H9 (cell line): ENCODE data around the gene TBC1D2. TPM values are rescaled to one million over a fixed set of nuclear protein-coding genes. Genes with fewer than 3 reads are reported as not detected.

Experiments
- DNase-seq: peaks from one replicate; pipeline ENCODE4 v3.0.0-alpha.2; 2017
- H2AFZ ChIP-seq: one replicate; pipeline ENCODE4 v1.6.1; 2013; ENCODE audit warnings: mild to moderate bottlenecking, low read length, control low read depth, moderate library complexity
- H2AK5ac ChIP-seq: 2 replicates; pipeline ENCODE4 v1.6.1; 2013; ENCODE audit warnings: low read length, control low read depth, mixed read lengths; ENCODE audit not compliant: insufficient read length
- H2BK120ac ChIP-seq: one replicate; pipeline ENCODE4 v1.6.1; 2013; ENCODE audit warnings: low read depth, mild to moderate bottlenecking, low read length, control low read depth, inconsistent platforms; ENCODE audit not compliant: poor library complexity, severe bottlenecking
- H2BK12ac ChIP-seq: 2 replicates; pipeline ENCODE4 v1.6.1; 2013; ENCODE audit warnings: low read length, control low read depth, mixed read lengths, low read depth; ENCODE audit not compliant: insufficient read length
- H2BK15ac ChIP-seq: 2 replicates; pipeline ENCODE4 v1.6.1; 2013; ENCODE audit warnings: low read depth, low read length, control low read depth
- H2BK20ac ChIP-seq: one replicate; pipeline ENCODE4 v1.6.1; 2013; ENCODE audit warnings: low read depth, mild to moderate bottlenecking, low read length, control low read depth, inconsistent platforms; ENCODE audit not compliant: poor library complexity, severe bottlenecking
- H2BK5ac ChIP-seq: 2 replicates; pipeline ENCODE4 v1.6.1; 2013; ENCODE audit warnings: low read length, control low read depth, mixed read lengths; ENCODE audit not compliant: insufficient read length
- H3K14ac ChIP-seq: 2 replicates; pipeline ENCODE4 v1.6.1; 2013; ENCODE audit warnings: low read length, control low read depth; ENCODE audit not compliant: insufficient read depth
- H3K18ac ChIP-seq: 2 replicates; pipeline ENCODE4 v1.6.1; 2013; ENCODE audit warnings: low read depth, mild to moderate bottlenecking, mixed read lengths, low read length, control low read depth; ENCODE audit not compliant: insufficient read length
- H3K23ac ChIP-seq: 2 replicates; pipeline ENCODE4 v1.6.1; 2013; ENCODE audit warnings: low read length, control low read depth, mixed read lengths, low read depth; ENCODE audit not compliant: insufficient read length
- H3K23me2 ChIP-seq: 2 replicates; pipeline ENCODE4 v1.6.1; 2013; ENCODE audit warnings: low read depth, mild to moderate bottlenecking, mixed read lengths, low read length, control low read depth; ENCODE audit not compliant: insufficient read length, poor library complexity, severe bottlenecking
- H3K27ac ChIP-seq: 2 replicates; pipeline ENCODE4 v1.5.1; 2013; ENCODE audit warnings: low read length, control low read depth, mixed read lengths, low read depth; ENCODE audit not compliant: insufficient read length
- H3K27me3 ChIP-seq: 2 replicates; pipeline ENCODE4 v1.6.1; 2013; ENCODE audit warnings: low read length, control low read depth, inconsistent platforms; ENCODE audit not compliant: insufficient read depth
- H3K4ac ChIP-seq: 2 replicates; pipeline ENCODE4 v1.6.1; 2013; ENCODE audit warnings: low read depth, mild to moderate bottlenecking, control low read depth, inconsistent platforms, low read length, moderate library complexity
- H3K4me1 ChIP-seq: 2 replicates; pipeline ENCODE4 v1.6.1; 2013; ENCODE audit warnings: low read length, control low read depth, inconsistent platforms; ENCODE audit not compliant: insufficient read depth
- H3K4me2 ChIP-seq: 2 replicates; pipeline ENCODE4 v1.6.1; 2013; ENCODE audit warnings: low read length, control low read depth, mixed read lengths; ENCODE audit not compliant: insufficient read length, insufficient read depth
- H3K56ac ChIP-seq: 2 replicates; pipeline ENCODE4 v1.6.1; 2013; ENCODE audit warnings: low read depth, mild to moderate bottlenecking, mixed read lengths, low read length, control low read depth; ENCODE audit not compliant: insufficient read length
- H3K79me1 ChIP-seq: 2 replicates; pipeline ENCODE4 v1.6.1; 2013; ENCODE audit warnings: low read depth, mild to moderate bottlenecking, moderate library complexity, low read length, control low read depth, inconsistent platforms; ENCODE audit not compliant: insufficient read depth, poor library complexity, severe bottlenecking
- H3K79me2 ChIP-seq: 2 replicates; pipeline ENCODE4 v1.6.1; 2013; ENCODE audit warnings: low read length, control low read depth, inconsistent platforms; ENCODE audit not compliant: insufficient read depth
- H3K9ac ChIP-seq: 2 replicates; pipeline ENCODE4 v1.6.1; 2013; ENCODE audit warnings: low read length, control low read depth, mixed read lengths; ENCODE audit not compliant: insufficient read length; ENCODE audit errors: extremely low read depth
- H3K9me3 ChIP-seq: one replicate; pipeline ENCODE4 v1.6.1; 2013; ENCODE audit warnings: low read depth, low read length, inconsistent platforms; ENCODE audit not compliant: control insufficient read depth
- H3T11ph ChIP-seq: one replicate; pipeline ENCODE4 v1.6.1; 2013; ENCODE audit warnings: mild to moderate bottlenecking, low read length, control low read depth, inconsistent platforms
- H4K20me1 ChIP-seq: one replicate; pipeline ENCODE4 v1.6.1; 2013; ENCODE audit not compliant: control insufficient read depth, insufficient read length, insufficient read depth
- H4K5ac ChIP-seq: 2 replicates; pipeline ENCODE4 v1.6.1; 2013; ENCODE audit warnings: low read depth, mild to moderate bottlenecking, mixed read lengths, low read length, control low read depth; ENCODE audit not compliant: insufficient read length
- H4K8ac ChIP-seq: replicated peaks from 2 replicates; pipeline ENCODE4 v1.6.1; 2013; ENCODE audit warnings: low read length, control low read depth, mixed read lengths, low read depth; ENCODE audit not compliant: insufficient read length
- H4K91ac ChIP-seq: 2 replicates; pipeline ENCODE4 v1.6.1; 2013; ENCODE audit warnings: low read depth, mild to moderate bottlenecking, moderate library complexity, mixed read lengths, low read length, control low read depth; ENCODE audit not compliant: insufficient read length
- H3K27ac Mint-ChIP-seq, 3 experiments: 2 replicates in 2 of 3; 3 replicates in 1 of 3; pipeline ENCODE4 v1.8.0; 2020 to 2021; ENCODE audit warnings: mixed read lengths in 3 of 3, mild to moderate bottlenecking in 1 of 3, moderate library complexity in 1 of 3
- H3K27me3 Mint-ChIP-seq: 2 replicates; pipeline ENCODE4 v1.8.0; 2021; ENCODE audit warnings: low read depth, mild to moderate bottlenecking, moderate library complexity, mixed read lengths
- H3K36me3 Mint-ChIP-seq, 3 experiments: 2 replicates in 2 of 3; 3 replicates in 1 of 3; pipeline ENCODE4 v1.8.0; 2020 to 2021; ENCODE audit warnings: low read depth in 3 of 3, mixed read lengths in 3 of 3; ENCODE audit not compliant: insufficient read depth in 1 of 3
- H3K4me1 Mint-ChIP-seq, 2 experiments: 2 replicates each; pipeline ENCODE4 v1.8.0; 2020; ENCODE audit warnings: mixed read lengths in 2 of 2
- H3K4me3 Mint-ChIP-seq, 2 experiments: 2 replicates in 1 of 2; 3 replicates in 1 of 2; pipeline ENCODE4 v1.8.0; 2020 to 2021; ENCODE audit warnings: mild to moderate bottlenecking in 2 of 2, mixed read lengths in 2 of 2, moderate library complexity in 1 of 2
- H3K9me3 Mint-ChIP-seq, 2 experiments: 2 replicates in 1 of 2; 3 replicates in 1 of 2; pipeline ENCODE4 v1.8.0; 2020; ENCODE audit warnings: mild to moderate bottlenecking in 2 of 2, mixed read lengths in 2 of 2, moderate library complexity in 1 of 2
- WGBS: extraction: QIAGEN DNeasy Blood & Tissue Kit; methylation state at CpG from one replicate; pipeline ENCODE4 v1.1.7; 2013; ENCODE audit warnings: missing lambda C conversion rate, low lambda C conversion rate, mixed read lengths; ENCODE audit not compliant: insufficient read length; ENCODE audit errors: extremely low coverage; 5-methylcytosine and 5-hydroxymethylcytosine counted together
- total RNA-seq: library from RNA; stranded (reverse); gene quantifications from 2 replicates; pipeline ENCODE4 v1.2.1, GENCODE V29; 2021
- TF ChIP-seq, protein P1 (sequence below): fragments of 200-600 bp; sonication (generic); conservative IDR thresholded peaks from 3 replicates; pipeline ENCODE4 v1.8.0; 2021; ENCODE audit warnings: antibody characterized with exemption, mild to moderate bottlenecking

Gene TBC1D2
- total RNA-seq, 1 experiment from 2014 or later = 2.9 TPM

DNA sequence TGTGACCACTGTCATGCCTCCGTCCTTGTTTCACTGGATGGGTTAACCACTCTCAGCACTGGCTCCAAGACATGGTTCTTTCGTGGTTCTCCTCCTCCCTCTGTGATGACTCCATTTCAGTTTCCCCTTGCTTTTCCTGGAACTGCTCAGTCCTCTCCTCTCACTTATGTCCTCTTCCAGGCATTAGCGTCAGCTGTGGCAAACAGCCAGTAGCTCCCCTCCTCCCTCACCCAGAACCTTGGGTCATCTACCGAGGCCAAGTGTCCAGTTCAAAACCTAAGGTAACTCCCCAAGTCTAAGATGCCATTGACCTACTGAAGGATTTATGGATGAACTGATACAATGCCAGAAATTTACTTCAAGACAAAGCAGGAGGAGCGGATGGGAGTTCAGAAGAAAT lies 53.2 kb downstream of the TBC1D2 start:
- Mint-ChIP-seq H3K4me3 (no peak overlapping the region; a peak in 1 of 5 replicates), H3K27ac (no peak overlapping the region; a peak in 1 of 7 replicates), H3K36me3 (peaks cover 0 to 3% (median 1%) of the 10 kb centered on the region in 3 experiments; a peak in 3 of 7 replicates), H3K27me3 (no peaks in the 10 kb centered on the region), H3K4me1 (peaks cover 30% of the 10 kb centered on the region in 2 experiments), H3K9me3 (no peaks in the 10 kb centered on the region)
- Histone ChIP-seq H3K27ac (no peak overlapping the region), H2BK15ac (no peak overlapping the region), H3K9ac (no peak overlapping the region), H2AFZ (no peak overlapping the region), H3K27me3 (no peaks in the 10 kb centered on the region), H4K5ac (no peak overlapping the region), H2BK120ac (no peak overlapping the region), H3K18ac (no peak overlapping the region), H3K9me3 (no peaks in the 10 kb centered on the region), H2BK20ac (no peak overlapping the region), H3K79me1 (no peaks in the 10 kb centered on the region), H4K20me1 (no peaks in the 10 kb centered on the region), H4K8ac (no peak overlapping the region), H3K4me2 (no peak overlapping the region), H4K91ac (no peak overlapping the region), H3K4ac (no peak overlapping the region), H3K23me2 (no peaks in the 10 kb centered on the region), H2AK5ac (no peak overlapping the region), H2BK12ac (no peak overlapping the region), H3K79me2 (no peaks in the 10 kb centered on the region), H3K14ac (no peak overlapping the region), H2BK5ac (no peak overlapping the region), H3K23ac (no peak overlapping the region), H3K56ac (no peak overlapping the region), H3K4me1 (peaks cover 8% of the 10 kb centered on the region; the same call in 1 of the 2 replicates), H3T11ph (no peak overlapping the region)
- DNase-seq = no peak
- WGBS = no CpG with 5 or more reads among the region's 5 CpGs
- TF ChIP-seq, protein P1, sequence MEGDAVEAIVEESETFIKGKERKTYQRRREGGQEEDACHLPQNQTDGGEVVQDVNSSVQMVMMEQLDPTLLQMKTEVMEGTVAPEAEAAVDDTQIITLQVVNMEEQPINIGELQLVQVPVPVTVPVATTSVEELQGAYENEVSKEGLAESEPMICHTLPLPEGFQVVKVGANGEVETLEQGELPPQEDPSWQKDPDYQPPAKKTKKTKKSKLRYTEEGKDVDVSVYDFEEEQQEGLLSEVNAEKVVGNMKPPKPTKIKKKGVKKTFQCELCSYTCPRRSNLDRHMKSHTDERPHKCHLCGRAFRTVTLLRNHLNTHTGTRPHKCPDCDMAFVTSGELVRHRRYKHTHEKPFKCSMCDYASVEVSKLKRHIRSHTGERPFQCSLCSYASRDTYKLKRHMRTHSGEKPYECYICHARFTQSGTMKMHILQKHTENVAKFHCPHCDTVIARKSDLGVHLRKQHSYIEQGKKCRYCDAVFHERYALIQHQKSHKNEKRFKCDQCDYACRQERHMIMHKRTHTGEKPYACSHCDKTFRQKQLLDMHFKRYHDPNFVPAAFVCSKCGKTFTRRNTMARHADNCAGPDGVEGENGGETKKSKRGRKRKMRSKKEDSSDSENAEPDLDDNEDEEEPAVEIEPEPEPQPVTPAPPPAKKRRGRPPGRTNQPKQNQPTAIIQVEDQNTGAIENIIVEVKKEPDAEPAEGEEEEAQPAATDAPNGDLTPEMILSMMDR = no peak
